HPDE6-E6E7 (cell line): ENCODE measurements around the gene FAM168A.
A peak's percentile ranks its signal among the peaks of the same experiment; 100 is the strongest.

ENCODE experiments used
- DNase-seq: peaks from one replicate; pipeline ENCODE4 v3.0.0; 2011; ENCODE audit warnings: missing footprints; ENCODE audit errors: extremely low spot score

FAM168A gene

GRCh38 chr11:73401217-73401923 is 196.5 kb downstream of the FAM168A start:
- DNase-seq = no peak

GRCh38 chr11:73400293-73400692 is 197.6 kb downstream of the FAM168A start:
- DNase-seq = no peak

GRCh38 chr11:73399636-73400035 is 198.3 kb downstream of the FAM168A start:
- DNase-seq = no peak

- no peak for DNase-seq
Measured at GRCh38 chr11:73399159-73399590, 198.7 kb downstream of the FAM168A start.

- DNase-seq = no peak
Measured at GRCh38 chr11:73398721-73399120, 199.2 kb downstream of the FAM168A start.

GRCh38 chr11:73398132-73398526 is 199.8 kb downstream of the FAM168A start:
- DNase-seq = no peak

GRCh38 chr11:73397468-73398131 is 200.3 kb downstream of the FAM168A start:
- DNase-seq = no peak

GRCh38 chr11:73396985-73397384 is 200.9 kb downstream of the FAM168A start:
- no peak for DNase-seq

GRCh38 chr11:73396251-73396930 is 201.5 kb downstream of the FAM168A start:
- DNase-seq = no peak

GRCh38 chr11:73395297-73396208 is 202.4 kb downstream of the FAM168A start:
- DNase-seq = no peak

- DNase-seq = no peak
Measured at GRCh38 chr11:73394416-73395296, 203.3 kb downstream of the FAM168A start.

GRCh38 chr11:73393479-73394415 is 204.2 kb downstream of the FAM168A start:
- DNase-seq = peak; percentile 76

GRCh38 chr11:73393011-73393380 is 204.9 kb downstream of the FAM168A start:
- no peak for DNase-seq

GRCh38 chr11:73392108-73393010 is 205.6 kb downstream of the FAM168A start:
- DNase-seq = no peak

- DNase-seq = no peak
Measured at GRCh38 chr11:73391665-73392064, 206.2 kb downstream of the FAM168A start.

- DNase-seq = no peak
Measured at GRCh38 chr11:73390601-73391565, 207.0 kb downstream of the FAM168A start.

- DNase-seq = no peak
Measured at GRCh38 chr11:73389916-73390315, 208.0 kb downstream of the FAM168A start.
